ENCODE data around the gene RUSF1. TPM values are rescaled to one million over a fixed set of nuclear protein-coding genes. Genes with fewer than 3 reads are reported as not detected.
A peak's percentile ranks its signal among the peaks of the same experiment; 100 is the strongest.
"Not testable (repeated sequence)": the region's sequence is repeated elsewhere in the genome, so short reads cannot be mapped to it uniquely, and the experiment has no call there.

RUSF1 gene
- total RNA-seq, 6 experiments from 2014 or later = 55.9 to 77.7 (median 63.6) TPM

GRCh38 chr16:31513126-31513525 lies 4.9 kb upstream of the RUSF1 start:
- TF ChIP-seq, protein P1, sequence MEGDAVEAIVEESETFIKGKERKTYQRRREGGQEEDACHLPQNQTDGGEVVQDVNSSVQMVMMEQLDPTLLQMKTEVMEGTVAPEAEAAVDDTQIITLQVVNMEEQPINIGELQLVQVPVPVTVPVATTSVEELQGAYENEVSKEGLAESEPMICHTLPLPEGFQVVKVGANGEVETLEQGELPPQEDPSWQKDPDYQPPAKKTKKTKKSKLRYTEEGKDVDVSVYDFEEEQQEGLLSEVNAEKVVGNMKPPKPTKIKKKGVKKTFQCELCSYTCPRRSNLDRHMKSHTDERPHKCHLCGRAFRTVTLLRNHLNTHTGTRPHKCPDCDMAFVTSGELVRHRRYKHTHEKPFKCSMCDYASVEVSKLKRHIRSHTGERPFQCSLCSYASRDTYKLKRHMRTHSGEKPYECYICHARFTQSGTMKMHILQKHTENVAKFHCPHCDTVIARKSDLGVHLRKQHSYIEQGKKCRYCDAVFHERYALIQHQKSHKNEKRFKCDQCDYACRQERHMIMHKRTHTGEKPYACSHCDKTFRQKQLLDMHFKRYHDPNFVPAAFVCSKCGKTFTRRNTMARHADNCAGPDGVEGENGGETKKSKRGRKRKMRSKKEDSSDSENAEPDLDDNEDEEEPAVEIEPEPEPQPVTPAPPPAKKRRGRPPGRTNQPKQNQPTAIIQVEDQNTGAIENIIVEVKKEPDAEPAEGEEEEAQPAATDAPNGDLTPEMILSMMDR (IDR thresholded peaks at IDR 0.05) = no peak
- H3K4me3 Mint-ChIP-seq = no peak overlapping the region

DNA sequence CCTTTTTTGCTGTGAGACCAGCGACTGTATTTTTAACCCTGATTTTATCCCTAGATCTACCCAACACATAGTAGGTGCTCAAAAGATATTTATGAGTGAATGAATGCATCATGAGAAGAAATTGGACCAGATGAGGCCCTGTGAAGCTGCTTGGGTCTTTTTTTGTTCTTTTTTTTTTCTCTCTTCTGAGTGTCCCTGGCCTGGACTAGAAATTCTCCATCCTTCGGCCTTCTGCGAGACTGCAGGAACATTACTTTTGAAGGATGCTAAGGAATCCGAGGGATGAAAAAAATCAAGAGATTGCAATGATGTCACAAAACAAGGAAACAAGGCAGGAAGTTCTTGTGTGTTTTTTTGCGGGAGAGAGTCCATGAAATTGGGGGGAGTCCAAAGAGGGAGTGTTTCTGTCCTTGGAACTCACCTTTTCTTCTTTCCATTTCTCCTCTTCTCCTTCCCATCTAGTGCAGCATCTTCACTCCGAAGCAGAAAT lies 560 bp upstream of the RUSF1 start:
- peaks cover 4% of the 10 kb centered on the region for H3K27me3 Mint-ChIP-seq (ENCODE audit: insufficient read depth)
- H3K4me1 Mint-ChIP-seq (ENCODE audit: low read depth) = peaks cover 31% of the 10 kb centered on the region
- peak overlapping the region; percentile 100 for H3K27ac Mint-ChIP-seq
- H3K9me3 Mint-ChIP-seq = peaks cover 11% of the 10 kb centered on the region
- H3K36me3 Mint-ChIP-seq (ENCODE audit: low read depth) = peaks cover 13% of the 10 kb centered on the region
- peak overlapping the region; percentile 98 for H3K4me3 Mint-ChIP-seq
- TF ChIP-seq, protein P1 (IDR thresholded peaks at IDR 0.05) = no peak
- peak; percentile 33 for DNase-seq

More at GRCh38 chr16:31513126-31513525, 4.9 kb upstream of the RUSF1 start:
- DNase-seq = peak; percentile 82
- H3K27ac Mint-ChIP-seq = no peak overlapping the region; the same call in 1 of the 2 replicates
- H3K36me3 Mint-ChIP-seq (ENCODE audit: low read depth) = peaks cover 10% of the 10 kb centered on the region
- peaks cover 8% of the 10 kb centered on the region for H3K27me3 Mint-ChIP-seq (ENCODE audit: insufficient read depth)
- H3K9me3 Mint-ChIP-seq = peaks cover 17% of the 10 kb centered on the region
- H3K4me1 Mint-ChIP-seq (ENCODE audit: low read depth) = peaks cover 27% of the 10 kb centered on the region

- Mint-ChIP-seq H3K27ac (peak overlapping the region; percentile 100), H3K4me3 (peak overlapping the region; percentile 98), H3K4me1 (ENCODE audit: low read depth) (peaks cover 28% of the 10 kb centered on the region), H3K9me3 (peaks cover 6% of the 10 kb centered on the region), H3K27me3 (ENCODE audit: insufficient read depth) (peaks cover 4% of the 10 kb centered on the region), H3K36me3 (ENCODE audit: low read depth) (peaks cover 13% of the 10 kb centered on the region)
- DNase-seq = no peak
- TF ChIP-seq, protein P1 (IDR thresholded peaks at IDR 0.05) = no peak
Observed at GRCh38 chr16:31507617-31507928, 618 bp downstream of the RUSF1 start.

DNA sequence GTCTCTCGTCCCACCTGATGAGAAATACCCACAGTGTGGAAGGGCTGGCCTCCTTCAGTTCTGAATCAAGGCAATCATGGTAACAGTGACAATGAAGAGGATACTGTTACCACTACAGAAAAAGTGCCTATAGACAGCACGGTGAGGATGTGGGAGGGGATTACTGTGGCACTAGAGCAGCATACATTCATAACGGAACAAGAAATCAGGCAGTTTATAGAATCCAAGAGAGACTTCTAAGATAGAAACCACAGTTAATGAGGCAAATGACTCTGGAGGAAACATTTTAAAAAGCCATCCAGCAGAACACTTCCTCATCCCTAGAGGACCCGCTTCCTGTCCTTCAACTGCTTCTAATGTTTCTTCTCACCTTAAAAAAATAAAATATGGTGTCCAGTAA lies 2.7 kb downstream of the RUSF1 start:
- H3K27me3 Mint-ChIP-seq (ENCODE audit: insufficient read depth) = peaks cover 4% of the 10 kb centered on the region
- TF ChIP-seq, protein P1 (IDR thresholded peaks at IDR 0.05) = no peak
- no peaks in the 10 kb centered on the region for H3K9me3 Mint-ChIP-seq
- H3K36me3 Mint-ChIP-seq (ENCODE audit: low read depth) = peaks cover 13% of the 10 kb centered on the region
- DNase-seq = no peak
- H3K4me1 Mint-ChIP-seq (ENCODE audit: low read depth) = peaks cover 34% of the 10 kb centered on the region
- H3K27ac Mint-ChIP-seq = no peak overlapping the region
- H3K4me3 Mint-ChIP-seq = no peak overlapping the region

- Mint-ChIP-seq H3K4me1 (ENCODE audit: low read depth) (peaks cover 30% of the 10 kb centered on the region), H3K27ac (no peak overlapping the region), H3K36me3 (ENCODE audit: low read depth) (peaks cover 13% of the 10 kb centered on the region), H3K9me3 (no peaks in the 10 kb centered on the region), H3K27me3 (ENCODE audit: insufficient read depth) (peaks cover 3% of the 10 kb centered on the region), H3K4me3 (no peak overlapping the region)
- no peak for DNase-seq
- TF ChIP-seq, protein P1 (IDR thresholded peaks at IDR 0.05) = no peak
Observed at GRCh38 chr16:31504159-31504558, 4.0 kb downstream of the RUSF1 start.

- not testable (repeated sequence) for H3K4me3 Mint-ChIP-seq; H3K27me3 Mint-ChIP-seq (ENCODE audit: insufficient read depth); H3K27ac Mint-ChIP-seq; DNase-seq; H3K9me3 Mint-ChIP-seq
- H3K36me3 Mint-ChIP-seq (ENCODE audit: low read depth) = peaks cover 12% of the 10 kb centered on the region
- peaks cover 24% of the 10 kb centered on the region for H3K4me1 Mint-ChIP-seq (ENCODE audit: low read depth)
Observed at GRCh38 chr16:31503555-31503954, 4.6 kb downstream of the RUSF1 start.

Data from HFFc6 (cell line).